Measurements from ENCODE around the gene GPC5.
"Not testable (repeated sequence)": the region's sequence is repeated elsewhere in the genome, so short reads cannot be mapped to it uniquely, and the experiment has no call there.

Gene GPC5

DNA sequence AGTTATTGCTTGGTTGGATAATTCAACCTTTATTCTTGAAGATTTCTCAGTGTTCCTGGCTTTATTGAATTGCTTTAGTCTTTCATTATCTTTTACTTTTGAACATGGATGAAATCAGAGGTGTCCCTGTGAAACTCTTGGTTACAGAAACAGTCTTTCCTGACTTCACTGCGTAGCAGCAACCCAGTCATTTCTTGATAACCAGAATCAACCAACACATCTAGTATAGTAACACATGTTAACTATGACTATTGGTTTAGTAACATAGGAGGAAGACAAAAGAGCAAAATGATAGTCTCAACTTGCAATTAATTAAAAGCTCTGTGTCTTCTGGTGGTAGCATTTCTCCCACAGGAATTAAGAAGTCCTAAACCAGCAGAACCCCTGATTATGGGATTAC is 393.6 kb downstream of the GPC5 start:
- H3K27me3 ChIP-seq (replicated peaks; ENCODE audit: control insufficient read depth, insufficient read depth, low read length), result no peaks in the 10 kb centered on the region
- H3K36me3 ChIP-seq (ENCODE audit: control insufficient read depth, insufficient read depth, low read length), result no peaks in the 10 kb centered on the region
- DNase-seq (ENCODE audit: extremely low read depth, insufficient read length), result no peak
- TF ChIP-seq, protein P1, sequence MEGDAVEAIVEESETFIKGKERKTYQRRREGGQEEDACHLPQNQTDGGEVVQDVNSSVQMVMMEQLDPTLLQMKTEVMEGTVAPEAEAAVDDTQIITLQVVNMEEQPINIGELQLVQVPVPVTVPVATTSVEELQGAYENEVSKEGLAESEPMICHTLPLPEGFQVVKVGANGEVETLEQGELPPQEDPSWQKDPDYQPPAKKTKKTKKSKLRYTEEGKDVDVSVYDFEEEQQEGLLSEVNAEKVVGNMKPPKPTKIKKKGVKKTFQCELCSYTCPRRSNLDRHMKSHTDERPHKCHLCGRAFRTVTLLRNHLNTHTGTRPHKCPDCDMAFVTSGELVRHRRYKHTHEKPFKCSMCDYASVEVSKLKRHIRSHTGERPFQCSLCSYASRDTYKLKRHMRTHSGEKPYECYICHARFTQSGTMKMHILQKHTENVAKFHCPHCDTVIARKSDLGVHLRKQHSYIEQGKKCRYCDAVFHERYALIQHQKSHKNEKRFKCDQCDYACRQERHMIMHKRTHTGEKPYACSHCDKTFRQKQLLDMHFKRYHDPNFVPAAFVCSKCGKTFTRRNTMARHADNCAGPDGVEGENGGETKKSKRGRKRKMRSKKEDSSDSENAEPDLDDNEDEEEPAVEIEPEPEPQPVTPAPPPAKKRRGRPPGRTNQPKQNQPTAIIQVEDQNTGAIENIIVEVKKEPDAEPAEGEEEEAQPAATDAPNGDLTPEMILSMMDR (IDR thresholded peaks at IDR 0.05; ENCODE audit: insufficient read depth, low read length, poor library complexity, severe bottlenecking), result no peak
- H3K4me3 ChIP-seq (replicated peaks; ENCODE audit: low read depth, low read length), result no peak overlapping the region

DNA sequence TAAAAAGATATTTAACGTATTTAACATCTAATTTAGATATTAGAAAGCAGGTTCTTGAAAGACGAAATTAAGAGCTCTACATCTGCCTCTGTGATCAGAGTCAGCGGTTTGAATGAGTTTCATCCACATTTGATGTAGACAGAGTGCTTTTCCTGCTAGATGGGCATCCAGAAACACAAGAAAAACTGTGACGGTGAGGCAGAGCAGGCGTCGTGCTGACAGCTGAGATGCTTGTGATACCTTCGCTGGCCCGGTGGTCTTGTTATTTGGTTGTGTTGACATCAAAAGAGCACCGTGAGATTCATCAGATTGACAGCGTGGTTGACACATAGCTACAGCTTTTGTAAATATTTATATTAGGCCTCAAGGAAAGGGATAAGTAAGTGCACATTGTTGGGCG is 399.1 kb downstream of the GPC5 start:
- H3K36me3 ChIP-seq (ENCODE audit: control insufficient read depth, insufficient read depth, low read length), result no peaks in the 10 kb centered on the region
- TF ChIP-seq, protein P1 (IDR thresholded peaks at IDR 0.05; ENCODE audit: insufficient read depth, low read length, poor library complexity, severe bottlenecking), result no peak
- H3K27me3 ChIP-seq (replicated peaks; ENCODE audit: control insufficient read depth, insufficient read depth, low read length), result no peaks in the 10 kb centered on the region
- no peak overlapping the region for H3K4me3 ChIP-seq (replicated peaks; ENCODE audit: low read depth, low read length)
- DNase-seq (ENCODE audit: extremely low read depth, insufficient read length), result no peak

DNA sequence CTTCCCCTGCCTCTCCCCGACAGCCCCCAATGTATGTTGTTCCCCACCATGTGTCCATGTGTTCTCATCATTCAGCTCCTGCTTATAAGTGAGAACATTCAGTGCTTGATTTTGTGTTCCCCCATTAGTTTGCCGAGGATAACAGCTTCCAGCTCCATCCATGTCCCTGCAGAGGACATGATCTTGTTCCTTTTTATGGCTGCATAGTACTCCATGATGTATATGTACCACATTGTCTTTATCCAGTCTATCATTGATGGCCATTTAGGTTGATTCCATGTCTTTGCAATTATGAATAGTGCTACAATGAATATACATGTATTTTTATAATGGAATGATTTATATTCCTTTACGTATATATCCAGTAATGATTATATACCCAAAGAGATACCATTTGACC is 399.9 kb downstream of the GPC5 start:
- H3K36me3 ChIP-seq (ENCODE audit: control insufficient read depth, insufficient read depth, low read length); DNase-seq (ENCODE audit: extremely low read depth, insufficient read length); H3K4me3 ChIP-seq (replicated peaks; ENCODE audit: low read depth, low read length); H3K27me3 ChIP-seq (replicated peaks; ENCODE audit: control insufficient read depth, insufficient read depth, low read length): not testable (repeated sequence)

DNA sequence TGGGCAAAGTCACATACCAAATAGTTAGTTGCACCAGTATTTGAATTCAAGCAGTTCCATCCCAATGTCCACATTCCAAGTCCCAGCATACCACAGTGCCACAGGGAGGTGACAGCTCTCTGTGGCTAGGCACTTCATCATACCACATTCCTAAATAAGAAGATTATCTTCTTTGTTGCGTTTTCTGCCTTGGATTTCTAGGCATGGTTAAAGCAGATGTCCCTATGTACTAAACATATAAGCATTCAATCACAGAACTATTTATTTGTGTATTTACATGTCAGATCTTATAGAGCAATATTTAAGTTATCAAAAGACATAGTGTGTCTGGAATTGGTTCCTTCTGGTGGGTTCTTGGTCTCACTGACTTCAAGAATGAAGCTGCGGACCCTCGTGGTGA is 403.4 kb downstream of the GPC5 start:
- H3K27me3 ChIP-seq (replicated peaks; ENCODE audit: control insufficient read depth, insufficient read depth, low read length); DNase-seq (ENCODE audit: extremely low read depth, insufficient read length); H3K36me3 ChIP-seq (ENCODE audit: control insufficient read depth, insufficient read depth, low read length); H3K4me3 ChIP-seq (replicated peaks; ENCODE audit: low read depth, low read length): not testable (repeated sequence)

DNA sequence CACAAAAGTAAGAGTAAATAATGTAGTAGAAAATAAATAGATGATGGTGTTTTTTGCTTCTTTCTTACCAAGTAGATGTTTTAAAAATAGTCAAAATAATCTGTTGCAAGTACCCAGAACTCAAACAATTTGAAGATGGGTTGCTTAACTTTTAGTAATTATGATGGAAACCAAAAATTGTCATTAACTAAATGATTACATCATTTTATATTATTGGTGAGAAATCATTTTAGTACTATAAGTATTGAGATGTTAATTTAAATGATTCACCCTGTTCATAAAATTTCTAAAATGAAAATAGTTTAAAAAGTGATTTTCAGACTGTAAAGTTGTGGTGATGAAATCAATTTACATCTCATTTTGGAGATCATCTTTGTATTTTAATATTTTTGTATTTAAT is 404.5 kb downstream of the GPC5 start:
- no peak for DNase-seq (ENCODE audit: extremely low read depth, insufficient read length)
- Histone ChIP-seq H3K36me3 (ENCODE audit: control insufficient read depth, insufficient read depth, low read length) (no peaks in the 10 kb centered on the region), H3K4me3 (replicated peaks; ENCODE audit: low read depth, low read length) (no peak overlapping the region), H3K27me3 (replicated peaks; ENCODE audit: control insufficient read depth, insufficient read depth, low read length) (no peaks in the 10 kb centered on the region)
- TF ChIP-seq, protein P1 (IDR thresholded peaks at IDR 0.05; ENCODE audit: insufficient read depth, low read length, poor library complexity, severe bottlenecking), result no peak

DNA sequence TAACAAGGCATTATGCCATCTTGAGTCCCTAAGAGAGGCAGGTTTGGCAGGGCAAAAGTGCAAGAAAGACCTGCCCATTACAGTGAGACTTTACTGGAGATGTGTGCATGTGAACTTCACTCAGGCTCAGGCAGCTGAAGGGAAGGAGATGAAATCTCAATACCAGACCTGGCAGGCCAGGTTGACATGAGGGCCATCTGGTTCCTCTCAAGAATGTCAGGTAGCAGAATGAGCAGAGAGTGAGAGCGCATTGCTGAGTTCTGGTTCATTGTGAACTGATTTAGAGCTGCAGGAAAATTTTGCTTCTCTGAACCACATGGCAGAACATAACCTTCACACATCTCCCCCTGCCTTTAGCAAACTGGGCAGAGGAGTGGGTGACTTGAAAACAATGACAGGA is 406.3 kb downstream of the GPC5 start:
- no peaks in the 10 kb centered on the region for H3K27me3 ChIP-seq (replicated peaks; ENCODE audit: control insufficient read depth, insufficient read depth, low read length)
- H3K4me3 ChIP-seq (replicated peaks; ENCODE audit: low read depth, low read length), result no peak overlapping the region
- H3K36me3 ChIP-seq (ENCODE audit: control insufficient read depth, insufficient read depth, low read length), result no peaks in the 10 kb centered on the region
- TF ChIP-seq, protein P1 (IDR thresholded peaks at IDR 0.05; ENCODE audit: insufficient read depth, low read length, poor library complexity, severe bottlenecking), result no peak
- no peak for DNase-seq (ENCODE audit: extremely low read depth, insufficient read length)

DNA sequence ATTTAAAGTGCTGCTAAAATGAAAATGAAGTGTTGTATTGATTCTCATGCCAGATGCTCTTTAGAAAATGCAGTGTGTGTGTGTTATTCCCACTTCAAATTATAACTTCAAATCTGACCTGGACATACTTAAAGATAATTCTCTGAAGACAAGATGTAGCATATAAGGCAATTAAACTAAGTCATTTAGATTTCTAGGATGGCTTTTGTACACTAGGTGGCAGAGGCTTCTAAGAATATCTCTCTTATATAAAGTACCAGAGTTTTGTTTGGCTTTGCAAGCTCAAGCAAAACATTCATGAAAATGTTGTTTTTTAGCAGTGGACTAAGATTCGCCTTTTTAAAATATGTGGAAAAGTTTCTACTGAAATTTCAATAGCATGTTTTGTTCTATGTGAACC is 407.2 kb downstream of the GPC5 start:
- Histone ChIP-seq H3K27me3 (replicated peaks; ENCODE audit: control insufficient read depth, insufficient read depth, low read length) (no peaks in the 10 kb centered on the region), H3K4me3 (replicated peaks; ENCODE audit: low read depth, low read length) (no peak overlapping the region), H3K36me3 (ENCODE audit: control insufficient read depth, insufficient read depth, low read length) (no peaks in the 10 kb centered on the region)
- no peak for DNase-seq (ENCODE audit: extremely low read depth, insufficient read length)
- TF ChIP-seq, protein P1 (IDR thresholded peaks at IDR 0.05; ENCODE audit: insufficient read depth, low read length, poor library complexity, severe bottlenecking), result no peak

All from GM06990 (cell line).